HEK293 (cell line): Measurements from ENCODE around the gene CHD5.

Experiments used
- CTCF ChIP-seq: fragments of 450-650 bp; formaldehyde crosslinking; IDR thresholded peaks from 2 replicates; pipeline ENCODE4 v1.5.1; 2016; ENCODE audit warnings: missing biosample characterization, missing genetic modification characterization
- GLIS2 ChIP-seq: fragments of 450-650 bp; formaldehyde crosslinking; IDR thresholded peaks from 2 replicates; pipeline ENCODE4 v1.5.1; 2016; ENCODE audit warnings: missing biosample characterization, missing genetic modification characterization
- HOXA7 ChIP-seq: sonication (generic); formaldehyde crosslinking; IDR thresholded peaks from 2 replicates; pipeline ENCODE4 v1.8.1; 2022; ENCODE audit warnings: missing genetic modification reagents, borderline replicate concordance
- PBX3 ChIP-seq: sonication (generic); formaldehyde crosslinking; IDR thresholded peaks from 2 replicates; pipeline ENCODE4 v1.8.1; 2022; ENCODE audit warnings: mild to moderate bottlenecking, moderate library complexity, missing genetic modification reagents
- SALL2 ChIP-seq: fragments of 450-650 bp; formaldehyde crosslinking; IDR thresholded peaks from 2 replicates; pipeline ENCODE4 v1.5.0; 2017; ENCODE audit warnings: missing biosample characterization, mild to moderate bottlenecking, missing genetic modification characterization, borderline replicate concordance
- SCRT1 ChIP-seq: fragments of 450-650 bp; formaldehyde crosslinking; IDR thresholded peaks from 2 replicates; pipeline ENCODE4 v1.5.1; 2016; ENCODE audit warnings: missing biosample characterization, missing genetic modification characterization, borderline replicate concordance
- ZNF274 ChIP-seq, 2 experiments: fragments of 200-500 bp in 1 of 2; fragments of 450-650 bp in 1 of 2; sonication (Bioruptor generic) in 1 of 2; formaldehyde crosslinking in 1 of 2; IDR thresholded peaks; 2 replicates each; pipeline versions ENCODE4 v1.5.1 to v1.6.1; 2014 to 2016; ENCODE audit warnings: borderline replicate concordance in 1 of 2, inconsistent platforms in 1 of 2, low read length in 1 of 2, missing biosample characterization in 1 of 2, missing genetic modification characterization in 1 of 2
- ZNF311 ChIP-seq: fragments of 450-650 bp; formaldehyde crosslinking; IDR thresholded peaks from 2 replicates; pipeline ENCODE4 v1.5.1; 2017; ENCODE audit warnings: missing biosample characterization, missing genetic modification characterization, borderline replicate concordance
- ZNF48 ChIP-seq: fragments of 450-650 bp; formaldehyde crosslinking; IDR thresholded peaks from 2 replicates; pipeline ENCODE4 v1.5.1; 2016; ENCODE audit warnings: missing biosample characterization, missing genetic modification characterization
- ZNF521 ChIP-seq: fragments of 450-650 bp; formaldehyde crosslinking; IDR thresholded peaks from 2 replicates; pipeline ENCODE4 v1.5.1; 2017; ENCODE audit warnings: missing biosample characterization, mild to moderate bottlenecking, missing genetic modification characterization
- ZNF621 ChIP-seq: fragments of 450-650 bp; formaldehyde crosslinking; IDR thresholded peaks from 2 replicates; pipeline ENCODE4 v1.5.1; 2017; ENCODE audit warnings: missing biosample characterization, missing genetic modification characterization
- ZNF629 ChIP-seq: fragments of 450-650 bp; formaldehyde crosslinking; IDR thresholded peaks from 2 replicates; pipeline ENCODE4 v1.5.1; 2017; ENCODE audit warnings: missing biosample characterization, missing genetic modification characterization
- ZNF692 ChIP-seq: fragments of 450-650 bp; formaldehyde crosslinking; IDR thresholded peaks from 2 replicates; pipeline ENCODE4 v1.5.1; 2016; ENCODE audit warnings: missing biosample characterization, missing genetic modification characterization

GRCh38 chr1:6170742-6171201 is 9.3 kb downstream of the CHD5 start:
- no peak for TF ChIP-seq ZNF629
- TF ChIP-seq PBX3 (CRISPR knock-in tag) = no peak
- no peak for TF ChIP-seq CTCF (tag by site-specific recombination)
- TF ChIP-seq ZNF48 = no peak
- no peak for TF ChIP-seq SALL2 (tag by site-specific recombination)
- TF ChIP-seq ZNF521 (tag by site-specific recombination) = no peak
- TF ChIP-seq GLIS2 (tag by site-specific recombination) = 0 out of 2 replicates have a peak, but pooled peaks have one; percentile 25
- TF ChIP-seq SCRT1 (tag by site-specific recombination) = no peak
- no peak for TF ChIP-seq ZNF692
- TF ChIP-seq ZNF621 = no peak
- no peak for TF ChIP-seq ZNF274 (IDR thresholded peaks at IDR 0.05; ENCODE audit: low read length)
- TF ChIP-seq ZNF274 (tag by site-specific recombination; IDR thresholded peaks at IDR 0.05; ENCODE audit: borderline replicate concordance) = no peak
- no peak for TF ChIP-seq HOXA7
- no peak for TF ChIP-seq ZNF311 (tag by site-specific recombination)
